HS-27A (cell line): ENCODE data around the gene SNRPD1.
"Not testable (repeated sequence)": the region's sequence is repeated elsewhere in the genome, so short reads cannot be mapped to it uniquely, and the experiment has no call there.

Source experiments
- DNase-seq: peaks from one replicate; pipeline ENCODE4 v3.0.0-alpha.2; 2012; ENCODE audit warnings: low read depth, missing footprints

Gene SNRPD1

DNA sequence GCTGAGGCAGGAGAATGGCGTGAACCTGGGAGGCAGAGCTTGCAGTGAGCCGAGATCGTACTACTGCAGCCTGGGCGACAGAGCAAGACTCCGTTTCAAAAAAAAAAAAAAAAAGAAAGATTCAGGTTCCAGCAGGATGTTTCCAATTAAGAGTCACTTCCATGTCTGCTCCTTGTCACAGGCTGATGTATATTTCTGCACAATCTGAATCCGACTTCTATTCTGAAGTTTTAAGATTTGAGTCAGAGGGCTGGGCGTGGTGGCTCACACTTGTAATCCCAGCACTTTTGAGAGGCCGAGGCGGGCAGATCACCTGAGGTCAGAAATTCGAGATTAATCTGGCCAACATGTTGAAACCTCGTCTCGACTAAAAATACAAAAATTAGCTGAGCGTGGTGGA, 24.7 kb downstream of the SNRPD1 start:
- DNase-seq: no peak

DNA sequence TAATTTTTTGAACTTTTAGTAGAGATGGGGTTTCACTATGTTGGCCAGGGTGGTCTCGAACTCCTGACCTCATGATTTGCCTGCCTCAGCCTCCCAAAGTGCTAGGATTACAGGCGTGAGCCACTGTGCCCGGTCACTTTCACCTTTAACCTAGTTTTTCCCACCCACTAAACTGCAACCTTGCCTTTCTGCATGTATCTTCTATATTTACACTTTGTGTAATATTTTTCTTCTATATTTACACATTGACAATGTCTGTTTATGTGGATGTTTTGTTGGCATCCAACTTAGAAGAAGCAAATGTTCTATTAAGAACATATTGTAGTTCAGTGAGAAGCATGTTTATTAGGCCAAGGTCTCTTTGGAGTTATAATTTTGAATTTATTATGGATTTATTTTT, 26.7 kb downstream of the SNRPD1 start:
- DNase-seq: no peak

DNA sequence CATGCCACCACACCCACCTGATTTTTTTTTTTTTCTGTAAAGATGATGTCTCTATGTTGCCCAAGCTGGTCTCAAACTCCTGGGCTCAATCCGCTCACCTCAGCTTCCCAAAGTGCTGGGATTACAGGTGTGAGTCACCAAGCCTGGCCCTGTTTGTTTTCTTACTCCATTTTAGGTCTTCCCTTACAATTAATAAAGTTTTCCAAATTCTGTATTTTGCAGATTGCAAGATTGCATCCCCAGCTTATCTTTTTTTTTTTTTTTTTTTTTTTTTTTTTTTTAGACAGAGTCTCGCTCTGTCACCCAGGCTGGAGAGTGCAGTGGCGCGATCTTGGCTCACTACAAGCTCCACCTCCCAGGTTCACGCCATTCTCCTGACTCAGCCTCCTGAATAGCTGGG, 28.3 kb downstream of the SNRPD1 start:
- not testable (repeated sequence) for DNase-seq

DNA sequence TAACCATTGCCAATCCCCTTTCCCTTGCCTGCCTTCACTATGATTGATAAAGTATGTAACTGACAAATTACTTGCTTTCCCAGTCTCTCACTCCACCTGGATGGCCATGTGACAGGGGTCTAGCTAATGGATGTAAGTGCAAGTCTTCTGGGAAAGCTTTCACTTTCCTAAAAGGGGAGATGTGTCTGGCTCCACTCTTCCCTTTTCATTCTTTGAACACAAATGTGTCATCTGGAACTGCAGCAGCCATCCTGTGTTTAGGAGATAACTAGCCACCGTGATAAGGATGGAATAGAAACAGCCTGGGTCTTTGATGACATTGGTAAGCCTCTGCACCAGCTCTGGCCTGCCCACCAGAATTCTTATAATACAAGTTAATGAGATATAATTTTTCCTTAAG, 38.2 kb downstream of the SNRPD1 start:
- DNase-seq: no peak

DNA sequence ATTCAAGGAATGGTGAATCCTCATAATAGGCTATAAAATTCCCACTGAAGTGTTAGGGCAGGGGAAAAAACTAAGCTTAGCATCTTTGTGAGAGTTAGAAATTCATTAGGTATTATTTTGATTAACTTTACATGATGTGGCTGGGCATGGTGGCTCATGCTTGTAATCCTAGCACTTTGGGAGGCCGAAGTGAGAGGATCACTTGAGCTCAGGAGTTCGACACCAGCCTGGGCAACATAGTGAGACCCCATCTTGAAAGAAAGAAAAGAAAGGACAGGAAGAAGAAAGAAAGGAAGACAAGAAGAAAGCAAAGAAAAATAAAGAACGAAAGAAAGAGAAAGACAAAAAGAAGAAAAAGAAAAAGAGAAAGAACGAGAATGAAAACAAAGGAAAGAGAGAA, 40.0 kb downstream of the SNRPD1 start:
- DNase-seq: no peak

DNA sequence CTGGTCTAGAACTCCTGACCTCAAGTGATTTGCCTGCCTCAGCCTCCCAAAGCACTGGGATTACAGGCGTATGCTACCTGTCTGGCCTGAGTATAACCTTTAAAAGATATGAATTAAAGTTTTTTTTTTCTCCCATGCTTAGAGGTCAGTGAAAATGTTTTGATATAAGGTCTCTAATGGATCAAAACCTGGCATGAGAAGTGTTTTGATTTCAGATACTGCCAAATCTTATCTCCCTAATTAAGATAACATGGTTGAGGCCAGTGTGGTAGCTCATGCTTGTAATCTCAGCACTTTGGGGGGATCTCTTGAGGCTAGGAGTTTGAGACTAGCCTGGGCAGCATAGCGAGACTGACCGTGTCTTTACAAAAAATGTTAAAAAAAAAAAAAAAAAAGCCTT, 41.2 kb downstream of the SNRPD1 start:
- DNase-seq: no peak

DNA sequence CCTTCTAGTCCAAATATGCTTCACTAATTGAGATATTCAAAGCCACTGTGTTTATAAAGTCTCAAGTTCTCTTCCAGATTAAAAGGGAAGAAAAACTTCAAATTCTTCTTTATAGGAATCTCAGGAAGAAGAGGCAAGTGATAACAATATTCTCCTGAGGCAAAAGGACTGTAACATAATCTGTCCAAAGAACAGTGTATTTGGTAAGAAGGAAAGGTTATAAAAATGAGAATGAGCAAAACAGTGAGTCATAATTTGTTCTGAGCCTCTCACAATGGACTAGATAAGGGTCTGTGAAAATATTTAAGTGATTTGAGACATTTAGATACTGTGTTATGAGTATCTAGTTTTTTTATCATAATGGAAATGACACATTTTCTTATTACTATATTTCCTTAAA, 44.3 kb downstream of the SNRPD1 start:
- DNase-seq: no peak

DNA sequence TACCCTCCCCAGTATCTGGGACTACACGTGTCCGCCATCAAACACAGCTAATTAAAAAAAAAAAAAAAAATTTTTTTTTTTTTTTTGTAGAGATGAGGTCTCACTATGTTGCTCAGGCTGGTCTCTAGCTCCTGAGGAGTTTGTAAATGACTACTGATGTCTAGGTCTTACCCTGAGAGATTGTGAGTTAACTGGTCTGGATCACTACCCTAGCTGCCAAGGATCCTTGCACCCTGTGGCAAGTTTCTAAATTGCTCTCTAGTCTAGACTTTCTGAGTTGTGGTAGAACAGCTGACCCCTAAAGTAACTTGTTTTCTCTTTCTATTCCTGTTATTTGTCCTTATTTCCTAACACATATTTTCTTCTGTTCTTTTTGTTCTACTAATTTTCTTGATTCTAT, 48.0 kb downstream of the SNRPD1 start:
- DNase-seq: no peak

DNA sequence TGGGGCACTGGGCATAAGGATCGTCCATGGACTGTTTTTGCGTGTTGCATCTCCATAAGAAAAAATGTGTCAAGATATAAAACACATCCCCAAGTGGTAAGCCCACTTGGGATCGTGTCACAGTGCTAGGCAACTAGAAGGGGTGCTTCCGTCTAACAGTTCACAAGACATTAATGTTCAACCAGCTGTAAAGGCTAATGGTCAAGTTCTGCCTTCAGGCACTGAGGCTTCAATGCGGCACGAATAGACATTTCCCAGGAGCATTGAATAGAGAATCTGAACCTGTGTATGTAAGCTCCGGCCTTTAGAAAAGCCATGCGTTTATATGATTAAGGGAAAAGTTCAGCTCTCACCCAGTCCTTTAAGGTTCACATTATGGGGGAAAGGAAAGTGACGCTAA, 50.5 kb downstream of the SNRPD1 start:
- no peak for DNase-seq

DNA sequence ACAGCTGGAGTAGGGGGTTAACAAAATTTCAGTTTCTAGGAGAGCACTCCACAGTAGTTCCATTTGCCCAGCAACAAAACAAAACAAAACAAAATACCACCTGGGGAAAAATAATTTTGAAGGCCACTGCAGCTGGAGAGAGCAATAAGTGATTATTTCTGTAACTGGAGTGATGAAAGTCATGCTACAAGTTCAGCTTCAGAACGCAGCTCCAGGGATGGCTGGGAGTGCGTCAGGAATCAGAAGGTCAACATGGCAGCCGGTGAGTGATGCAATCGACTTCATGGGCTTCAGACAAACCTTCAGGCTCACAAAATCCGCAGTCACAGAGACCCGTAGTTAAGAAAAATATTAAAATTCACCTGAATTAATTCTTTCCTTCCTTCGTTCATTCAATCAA, 51.5 kb downstream of the SNRPD1 start:
- no peak for DNase-seq

DNA sequence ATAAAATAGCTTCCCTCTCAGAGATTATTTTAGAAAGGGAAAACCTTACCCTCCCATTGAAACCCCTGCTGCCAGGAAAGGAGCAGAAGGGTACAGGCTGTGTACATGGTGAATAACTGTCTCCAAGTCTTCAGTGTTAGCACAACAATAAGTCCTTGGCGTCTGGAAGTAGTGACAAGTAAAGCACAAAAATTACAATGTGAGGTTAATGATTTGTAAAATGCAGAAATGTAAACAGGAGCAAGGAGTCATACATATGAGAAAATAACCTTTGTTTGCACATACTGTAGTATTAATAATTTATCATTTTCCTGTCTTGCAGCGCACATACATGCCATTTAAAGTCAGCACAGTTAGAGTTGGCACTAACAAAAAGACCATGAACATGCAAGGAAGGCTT, 52.0 kb downstream of the SNRPD1 start:
- DNase-seq: no peak

DNA sequence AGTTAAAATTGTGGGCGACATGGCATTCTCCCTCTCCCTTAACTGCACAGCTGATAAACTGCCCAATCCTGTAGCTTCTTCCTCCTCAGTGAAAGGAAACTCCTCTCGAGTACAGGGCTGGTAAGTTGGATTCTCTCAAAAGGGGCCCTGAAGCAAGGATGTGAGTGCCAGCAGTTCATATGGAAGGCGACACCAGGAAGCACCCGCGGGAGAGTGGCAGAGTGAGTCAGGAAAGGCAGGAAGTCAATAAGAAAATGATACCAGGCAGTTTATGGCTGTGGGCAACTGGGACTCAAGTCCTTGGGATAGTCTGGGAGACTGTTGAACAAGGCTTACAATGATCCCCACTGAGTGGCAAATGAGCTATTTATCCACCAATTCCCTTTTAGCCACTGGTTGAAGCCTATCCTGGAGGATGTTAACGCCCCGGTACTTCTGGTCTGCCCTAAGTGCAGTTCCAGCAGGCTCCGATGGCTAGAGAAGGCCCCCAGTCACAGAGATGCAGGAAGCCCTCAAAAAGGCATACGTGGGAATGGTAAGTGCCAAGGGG, 57.7 kb downstream of the SNRPD1 start:
- DNase-seq: no peak

DNA sequence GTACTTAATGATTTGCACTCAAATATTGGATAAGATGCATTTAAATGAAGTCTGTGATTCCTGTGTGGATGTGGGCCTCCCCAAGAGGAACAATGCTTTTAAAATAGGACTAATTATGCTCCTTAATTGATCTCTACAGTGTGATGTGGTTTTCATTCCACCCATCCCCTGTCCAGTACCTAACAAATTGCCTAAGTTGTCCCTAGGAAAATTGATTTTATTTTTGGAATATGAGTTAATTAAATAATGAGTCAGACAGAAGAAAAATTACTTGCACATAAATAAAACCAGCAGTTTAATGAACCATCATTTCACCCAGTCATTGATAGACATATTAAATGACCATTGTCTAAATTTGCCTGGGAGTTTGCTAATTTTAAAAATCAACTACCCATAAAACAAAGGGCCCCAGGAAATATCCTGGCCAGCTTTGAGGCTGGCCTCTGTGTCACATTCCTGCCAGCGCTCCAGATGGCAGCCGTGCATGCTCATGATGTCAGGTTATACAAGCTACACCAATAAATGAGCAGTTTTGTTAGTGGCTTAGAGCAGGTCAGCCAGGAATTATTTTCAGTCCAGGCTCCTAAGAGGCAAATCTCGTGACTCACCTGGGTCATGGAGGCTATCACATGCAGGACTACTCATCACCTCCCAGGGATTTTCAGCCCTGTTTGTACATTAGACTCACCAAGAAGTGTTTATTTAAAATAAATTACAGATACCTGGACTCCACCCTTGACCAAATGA, 60.6 kb downstream of the SNRPD1 start:
- no peak for DNase-seq

DNA sequence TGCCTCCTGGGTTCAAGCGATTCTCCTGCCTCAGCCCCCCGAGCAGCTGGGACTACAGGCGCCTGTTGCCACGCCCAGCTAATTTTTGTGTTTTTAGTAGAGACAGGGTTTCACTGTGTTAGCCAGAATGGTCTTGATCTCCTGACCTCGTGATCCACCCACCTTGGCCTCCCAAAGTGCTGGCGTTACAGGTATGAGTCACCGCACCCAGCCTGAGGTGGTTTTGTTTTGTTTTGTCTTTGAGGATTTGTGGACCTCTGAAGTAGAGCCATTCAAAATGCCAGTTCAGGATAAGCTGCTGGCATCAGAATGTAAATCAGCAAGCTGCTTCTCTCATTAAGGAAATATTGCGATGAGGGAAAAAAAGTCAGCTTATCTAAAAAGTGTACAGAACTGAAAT, 63.2 kb downstream of the SNRPD1 start:
- DNase-seq: not testable (repeated sequence)

DNA sequence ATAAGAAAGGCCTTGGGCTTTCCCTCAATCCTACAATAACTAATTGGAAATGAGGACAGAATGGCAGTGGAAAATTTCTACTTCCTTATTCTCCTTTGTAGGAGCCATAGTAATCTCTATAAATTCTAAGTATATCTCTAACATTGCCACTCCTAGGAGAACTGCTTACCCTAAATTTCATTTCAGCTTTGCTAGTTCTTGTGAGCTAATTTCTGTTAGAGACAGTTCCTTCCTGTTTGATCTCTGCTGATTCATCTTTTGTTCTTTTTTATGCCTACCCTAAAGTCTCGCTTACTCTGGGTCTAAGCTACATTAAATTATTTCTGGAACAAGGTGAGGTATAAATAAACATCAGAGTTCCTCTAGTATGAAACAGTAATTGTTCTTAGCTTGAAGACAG, 66.7 kb downstream of the SNRPD1 start:
- DNase-seq: no peak

DNA sequence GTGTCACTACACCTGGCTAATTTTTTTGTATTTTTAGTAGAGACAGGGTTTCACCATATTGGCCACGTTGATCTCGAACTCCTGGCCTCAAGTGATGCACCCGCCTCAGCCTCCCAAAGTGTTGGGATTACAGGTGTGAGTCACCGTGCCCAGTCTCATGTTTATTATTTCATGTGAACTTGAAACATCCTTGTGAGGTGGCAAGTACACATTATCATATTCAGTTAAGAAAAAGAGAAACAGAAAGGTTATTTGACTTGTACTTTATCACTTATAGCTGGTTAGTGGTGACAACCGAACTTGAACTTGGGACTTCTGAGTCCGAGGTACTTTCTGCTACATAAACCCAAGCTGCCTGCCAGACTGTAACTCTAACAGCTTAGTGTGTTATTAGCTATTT, 68.0 kb downstream of the SNRPD1 start:
- no peak for DNase-seq

DNA sequence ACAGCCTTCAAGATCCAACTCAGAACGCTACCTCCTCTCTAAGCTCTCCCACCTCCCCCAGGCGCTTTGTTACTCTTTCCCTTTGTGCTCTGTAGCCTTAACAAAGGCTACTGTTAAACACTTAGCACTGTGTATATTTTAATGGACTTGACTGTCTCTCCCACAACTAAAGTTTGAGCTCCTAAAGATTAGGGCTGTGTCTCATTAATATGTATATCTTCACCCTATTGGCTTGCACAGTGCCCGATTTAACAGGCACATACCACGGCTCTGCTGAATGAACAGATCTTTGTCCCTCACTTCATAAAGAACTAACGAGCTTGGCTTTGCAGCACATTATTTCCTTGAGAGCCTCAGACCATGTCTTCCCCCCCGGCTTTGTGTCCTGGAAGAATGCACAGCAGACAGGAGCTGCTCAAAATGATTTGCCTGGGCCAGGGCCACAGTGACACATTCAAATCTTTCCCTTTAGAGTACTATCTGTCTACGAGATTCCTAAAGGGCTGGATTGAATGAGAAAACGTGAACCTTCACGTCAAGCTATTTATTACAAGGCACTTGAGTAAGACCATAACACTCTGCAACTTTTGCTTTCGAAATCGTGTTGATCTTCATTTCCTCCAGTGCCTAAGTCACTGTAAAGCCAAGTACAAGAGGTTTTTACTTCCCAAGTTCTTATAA, 70.4 kb downstream of the SNRPD1 start:
- no peak for DNase-seq
